Gastroesophageal sphincter (tissue), 3 donors: ENCODE measurements around the gene TMPRSS11D.

Experiments
- POLR2A ChIP-seq, 2 donors: fragments of 450-650 bp; IDR thresholded peaks; one replicate each; pipeline ENCODE4 v1.6.1; 2017; ENCODE audit warnings: antibody characterized with exemption in 2 of 2, mild to moderate bottlenecking in 2 of 2, moderate library complexity in 1 of 2
- POLR2AphosphoS5 ChIP-seq: sonication (generic); formaldehyde crosslinking; IDR thresholded peaks from one replicate; pipeline ENCODE4 v1.6.1; 2017; ENCODE audit warnings: antibody characterized with exemption
- TF ChIP-seq, protein P1 (sequence below), 4 experiments: fragments of 200-600 bp in 2 of 4; fragments of 450-650 bp in 2 of 4; sonication (generic) in 1 of 4; IDR thresholded peaks; one replicate each; pipeline ENCODE4 v1.5.1; 2017 to 2019; ENCODE audit warnings: antibody characterized with exemption in 4 of 4, mild to moderate bottlenecking in 2 of 4, moderate library complexity in 2 of 4

DNA sequence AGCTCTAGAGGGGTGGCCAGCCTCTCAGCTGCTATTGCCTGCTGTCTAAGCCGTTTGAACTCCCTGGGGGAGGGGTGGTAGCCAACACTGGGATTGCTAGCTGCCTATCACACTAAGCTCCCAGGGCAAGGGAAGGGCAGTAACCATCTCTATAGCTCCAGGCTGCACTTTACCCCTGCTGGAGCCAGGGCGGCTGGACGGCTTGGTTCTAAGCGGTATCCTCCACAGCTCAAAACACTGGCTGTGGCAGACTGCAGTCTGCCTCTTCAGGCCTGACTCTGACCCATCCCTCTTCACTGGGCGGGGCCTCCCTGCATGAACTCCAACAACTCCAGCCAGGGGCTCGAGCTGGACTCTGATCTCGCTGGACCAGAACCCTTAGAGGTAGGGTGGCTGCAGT lies 74.3 kb downstream of the TMPRSS11D start:
- TF ChIP-seq POLR2AphosphoS5: no peak
- TF ChIP-seq, protein P1, sequence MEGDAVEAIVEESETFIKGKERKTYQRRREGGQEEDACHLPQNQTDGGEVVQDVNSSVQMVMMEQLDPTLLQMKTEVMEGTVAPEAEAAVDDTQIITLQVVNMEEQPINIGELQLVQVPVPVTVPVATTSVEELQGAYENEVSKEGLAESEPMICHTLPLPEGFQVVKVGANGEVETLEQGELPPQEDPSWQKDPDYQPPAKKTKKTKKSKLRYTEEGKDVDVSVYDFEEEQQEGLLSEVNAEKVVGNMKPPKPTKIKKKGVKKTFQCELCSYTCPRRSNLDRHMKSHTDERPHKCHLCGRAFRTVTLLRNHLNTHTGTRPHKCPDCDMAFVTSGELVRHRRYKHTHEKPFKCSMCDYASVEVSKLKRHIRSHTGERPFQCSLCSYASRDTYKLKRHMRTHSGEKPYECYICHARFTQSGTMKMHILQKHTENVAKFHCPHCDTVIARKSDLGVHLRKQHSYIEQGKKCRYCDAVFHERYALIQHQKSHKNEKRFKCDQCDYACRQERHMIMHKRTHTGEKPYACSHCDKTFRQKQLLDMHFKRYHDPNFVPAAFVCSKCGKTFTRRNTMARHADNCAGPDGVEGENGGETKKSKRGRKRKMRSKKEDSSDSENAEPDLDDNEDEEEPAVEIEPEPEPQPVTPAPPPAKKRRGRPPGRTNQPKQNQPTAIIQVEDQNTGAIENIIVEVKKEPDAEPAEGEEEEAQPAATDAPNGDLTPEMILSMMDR (IDR thresholded peaks at IDR 0.05): no peak
- TF ChIP-seq POLR2A (IDR thresholded peaks at IDR 0.05): no peak
